Renal pelvis (tissue), 4 donors: ENCODE results near the gene TXNRD1. TPM values are rescaled to one million over a fixed set of nuclear protein-coding genes. Genes with fewer than 3 reads are reported as not detected.
"Not testable (repeated sequence)": the region's sequence is repeated elsewhere in the genome, so short reads cannot be mapped to it uniquely, and the experiment has no call there.

Source experiments
- DNase-seq: peaks from one replicate; pipeline ENCODE4 v3.0.0-alpha.2; 2013
- polyA plus RNA-seq, 3 donors: library from polyadenylated mRNA; unstranded; fragments of 120-200 nt; gene quantifications; one replicate each; pipeline ENCODE4 v1.2.1, GENCODE V29; 2013; ENCODE audit not compliant: insufficient read length in 3 of 3

TXNRD1 gene
- polyA plus RNA-seq, 3 donors, result 60.2 to 61.5 (median 61.4) TPM

DNA sequence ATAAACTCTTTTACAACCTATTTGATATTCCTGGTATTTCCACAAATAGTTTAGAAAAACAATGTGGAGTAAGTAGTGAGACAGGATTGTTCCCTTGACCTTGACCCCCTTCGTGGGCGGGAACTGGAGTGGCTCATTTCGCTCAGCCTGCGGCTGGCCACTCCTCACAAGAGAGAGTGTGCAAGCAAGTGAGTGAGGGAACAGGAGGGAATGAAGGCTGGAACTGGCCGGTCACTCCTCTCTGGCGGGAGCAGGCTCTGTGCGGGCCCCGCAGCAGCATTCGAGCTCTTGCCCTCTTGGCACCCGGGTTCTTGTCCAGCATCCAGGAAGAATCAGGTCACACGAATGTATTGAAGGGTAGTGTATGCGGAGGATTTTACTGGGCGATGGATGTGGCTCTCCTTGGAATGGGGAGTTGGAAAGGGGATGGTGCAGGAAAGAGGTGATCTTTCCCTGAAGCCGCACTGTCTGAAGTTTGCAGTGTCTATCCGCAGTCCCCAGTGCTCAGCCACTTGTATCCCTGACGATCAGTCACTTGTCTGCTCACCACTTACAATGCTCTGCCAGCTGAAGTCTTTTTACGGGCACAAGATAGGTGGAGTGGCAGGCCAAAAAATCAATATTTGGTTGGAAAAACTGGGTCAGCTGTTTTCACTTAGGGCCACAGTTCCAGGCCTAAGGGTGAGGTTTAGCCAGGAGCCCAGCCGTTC is 28.0 kb upstream of the TXNRD1 start:
- no peak for DNase-seq

DNA sequence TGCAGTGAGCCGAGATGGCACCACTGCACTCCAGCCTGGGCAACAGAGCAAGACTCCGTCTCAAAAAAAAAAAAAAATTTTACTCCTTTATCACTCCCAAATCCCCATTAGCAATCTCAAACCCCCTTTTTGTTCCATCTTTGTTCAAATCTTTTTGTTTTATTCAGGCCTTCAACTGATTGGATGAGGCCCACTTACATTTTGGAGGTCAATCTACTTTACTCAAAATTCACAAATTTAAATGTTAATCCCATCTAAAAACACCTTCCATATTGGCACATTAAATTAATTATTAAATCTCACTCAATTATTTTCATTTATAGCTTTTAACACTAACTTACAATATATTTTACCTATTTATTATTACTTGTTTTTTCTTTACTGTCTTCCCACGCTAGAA is 27.0 kb upstream of the TXNRD1 start:
- no peak for DNase-seq

DNA sequence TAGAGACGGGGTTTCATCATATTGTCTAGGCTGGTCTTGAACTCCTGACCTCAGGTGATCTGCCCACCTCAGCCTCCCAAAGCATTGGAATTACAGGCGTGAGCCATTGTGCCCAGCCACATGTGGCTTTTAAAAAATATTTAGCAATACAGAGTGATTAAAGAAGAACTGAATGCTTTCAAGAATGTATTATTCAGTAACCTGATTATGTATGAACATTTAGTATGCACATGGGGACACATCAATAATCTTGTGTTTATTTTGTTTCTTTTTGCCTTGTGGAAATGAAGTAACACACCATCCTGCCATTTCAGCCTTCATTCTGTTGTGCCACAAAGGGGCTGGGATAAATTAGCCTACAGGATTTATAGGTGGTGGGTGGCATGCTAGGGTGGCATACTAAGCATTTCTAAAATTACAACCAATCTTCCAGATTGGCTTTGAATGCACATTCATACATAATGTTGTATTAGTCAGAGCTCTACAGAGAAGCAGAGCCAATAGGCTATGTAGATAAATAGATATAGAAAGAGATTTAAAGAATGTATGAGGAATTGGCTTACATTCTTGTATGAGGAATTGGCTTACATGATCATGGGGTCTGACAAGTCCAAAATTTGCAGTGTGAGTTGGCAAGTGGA is 25.5 kb upstream of the TXNRD1 start:
- DNase-seq, result no peak

DNA sequence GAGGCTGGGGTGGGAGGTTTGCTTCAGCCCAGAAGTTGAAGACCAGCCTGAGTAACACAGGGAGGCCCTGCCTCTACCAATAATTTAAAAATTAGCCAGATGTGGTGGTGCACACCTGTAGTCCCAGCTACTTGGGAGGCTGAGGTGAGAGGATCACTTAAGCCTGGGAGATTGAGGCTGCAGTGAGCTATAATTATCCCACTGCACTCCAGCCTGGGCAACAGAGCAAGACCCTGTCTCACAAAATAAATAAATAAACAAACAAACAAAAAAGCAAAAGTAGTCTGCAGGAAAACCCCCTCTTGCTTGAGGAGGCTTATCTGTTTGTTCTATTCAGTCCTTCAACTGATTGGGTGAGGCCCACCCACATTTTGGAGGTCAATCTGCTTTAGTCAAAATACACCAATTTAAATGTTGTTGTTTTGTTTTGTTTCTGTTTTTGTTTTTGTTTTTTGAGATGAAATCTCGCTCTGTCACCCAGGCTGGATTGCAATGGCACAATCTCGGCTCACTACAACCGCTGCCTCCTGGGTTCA is 24.9 kb upstream of the TXNRD1 start:
- DNase-seq, result no peak

DNA sequence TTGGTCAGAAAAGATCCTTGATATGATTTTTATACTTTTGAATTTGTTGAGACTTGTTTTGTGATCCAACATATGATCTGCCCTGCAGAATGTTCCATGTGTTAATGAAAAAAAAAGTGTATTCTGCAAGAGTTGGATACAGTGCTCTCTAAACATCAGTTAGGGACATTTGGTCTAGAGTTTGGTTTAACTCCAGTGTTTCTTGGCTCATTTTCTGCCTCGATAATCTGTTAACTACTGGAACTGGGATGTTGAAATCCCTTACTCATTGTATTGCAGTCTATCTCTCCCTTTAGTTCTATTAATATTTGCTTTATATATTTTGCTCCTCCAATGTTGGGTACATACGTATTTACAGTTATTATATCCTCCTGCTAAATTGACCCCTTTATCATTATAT is 18.3 kb upstream of the TXNRD1 start:
- no peak for DNase-seq

DNA sequence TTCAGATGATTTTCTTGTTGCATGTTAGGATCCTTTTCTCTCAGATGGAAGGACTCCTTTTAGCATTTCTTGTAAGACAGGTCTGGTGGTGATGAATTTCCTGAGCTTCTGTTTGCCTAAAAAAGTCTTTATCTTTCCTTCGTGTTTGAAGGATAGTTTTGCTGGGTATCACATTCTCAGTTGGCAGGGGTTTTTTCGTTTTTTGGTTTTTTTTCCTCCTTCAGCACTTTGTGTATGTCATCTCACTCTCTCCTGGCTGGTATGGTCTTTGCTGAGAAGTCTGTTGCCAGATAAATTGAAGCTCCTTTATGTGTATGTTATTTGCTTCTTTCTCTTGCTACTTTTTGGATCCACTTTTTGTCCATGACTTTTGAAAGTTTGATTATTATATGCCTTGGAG is 15.6 kb upstream of the TXNRD1 start:
- no peak for DNase-seq

DNA sequence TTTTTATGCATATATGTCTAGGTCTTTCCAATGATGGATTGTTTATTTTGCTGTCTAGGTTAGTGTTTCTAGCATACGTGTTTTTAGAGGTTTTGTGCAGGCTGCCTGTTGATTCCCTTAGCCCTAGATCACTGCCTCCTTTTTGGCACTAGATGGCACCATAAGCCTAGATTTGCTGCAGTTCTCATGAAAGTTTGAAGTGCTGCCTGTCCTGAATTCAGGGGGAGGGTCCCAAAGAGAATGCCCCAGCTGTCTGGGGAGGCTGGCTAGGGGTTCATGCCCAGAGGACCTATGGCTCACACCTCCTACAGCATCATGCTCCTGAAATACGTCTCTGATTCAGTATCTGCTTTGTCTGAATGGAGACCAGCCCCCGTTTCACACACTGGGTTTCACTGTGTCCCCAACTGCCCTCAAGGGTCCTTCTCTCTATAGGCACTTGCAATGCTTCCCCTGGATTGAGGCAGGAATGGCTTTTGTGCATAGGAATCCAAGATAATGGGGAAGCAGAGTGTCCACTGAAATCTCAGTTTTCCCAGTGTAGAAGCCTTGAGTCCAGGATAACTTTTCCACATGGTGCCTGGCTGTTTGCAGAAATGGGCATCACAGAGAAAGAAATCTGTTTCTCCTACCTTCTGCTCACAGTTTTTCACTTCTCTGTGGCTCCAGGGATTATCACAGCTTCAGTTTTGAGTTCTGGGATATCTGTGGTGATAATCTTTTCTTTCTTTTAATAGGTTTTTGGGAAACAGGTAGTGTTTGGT is 14.2 kb upstream of the TXNRD1 start:
- no peak for DNase-seq

DNA sequence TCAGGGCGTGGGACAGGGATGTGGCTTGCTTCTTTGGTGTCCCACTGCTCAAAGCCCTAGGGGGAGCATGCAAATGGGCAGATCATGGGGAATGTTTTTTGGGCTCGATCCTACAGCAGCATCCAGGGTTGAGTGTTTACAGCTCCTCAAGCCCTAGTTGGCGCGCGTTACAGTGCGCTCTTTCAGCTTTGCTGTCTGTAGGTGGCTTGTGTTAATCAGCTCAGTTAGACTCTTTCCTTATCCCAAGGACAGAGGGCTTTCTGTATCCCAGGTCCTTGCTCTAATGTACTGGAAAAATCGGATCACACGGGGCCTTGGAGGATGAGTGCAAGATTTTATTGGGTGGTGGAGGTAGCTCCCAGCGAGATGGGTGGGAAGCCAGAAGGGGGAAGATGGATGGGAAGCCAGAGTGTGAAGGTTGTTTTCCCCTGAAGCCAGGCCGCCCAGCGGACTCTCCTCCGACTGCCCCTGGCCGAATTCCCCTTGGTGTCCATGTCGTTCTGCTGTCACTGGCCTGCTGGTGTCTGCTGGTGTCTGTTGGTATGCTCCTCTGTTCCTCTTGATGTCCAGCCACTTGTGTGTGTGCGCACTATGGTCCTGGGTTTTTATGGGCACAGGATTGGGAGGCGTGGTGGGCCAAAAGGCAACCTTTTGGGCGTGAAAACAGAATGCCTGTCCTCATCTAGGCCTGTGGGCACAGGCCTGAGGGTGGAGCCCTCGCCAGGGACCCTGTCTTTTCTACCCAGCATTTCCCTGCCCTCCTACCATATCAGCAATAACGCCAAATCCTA is 10.7 kb upstream of the TXNRD1 start:
- DNase-seq, result no peak

DNA sequence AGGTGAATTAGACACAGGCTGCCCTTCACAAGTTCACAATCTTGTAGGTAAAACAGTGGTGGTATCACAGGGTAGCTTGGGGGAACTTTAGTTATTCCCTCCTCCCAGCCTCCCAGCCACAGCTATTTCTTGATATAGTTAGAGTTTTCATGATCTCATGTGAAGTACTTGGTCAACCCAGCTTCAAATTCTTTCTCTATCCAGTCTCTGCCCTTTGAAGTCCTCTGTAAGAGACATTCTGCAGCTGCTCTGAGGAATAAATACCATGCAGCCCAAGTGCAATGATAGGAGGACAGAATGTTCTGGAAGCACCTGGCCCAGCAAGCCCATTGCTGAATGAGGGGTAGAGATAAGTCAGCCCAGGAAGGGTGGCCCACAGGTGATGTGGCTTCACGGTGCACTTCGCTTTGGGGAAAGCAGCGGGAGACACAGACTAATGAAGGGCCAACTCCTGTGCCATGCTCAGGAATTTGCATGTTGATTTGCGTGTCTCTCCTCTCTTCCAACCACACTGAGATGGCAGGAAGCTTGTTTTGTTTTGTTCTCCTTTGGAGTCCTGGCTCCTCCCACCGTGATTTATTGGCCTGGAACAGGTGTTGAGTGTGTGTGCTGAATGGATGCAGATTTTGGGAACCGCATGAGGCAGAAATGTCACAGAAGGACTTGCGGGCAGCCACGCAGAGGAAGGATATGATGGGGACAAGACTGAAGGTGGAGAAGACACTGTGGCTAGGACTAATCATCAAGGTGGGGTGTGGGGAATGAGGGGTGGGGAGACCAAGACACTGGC is 8.0 kb upstream of the TXNRD1 start:
- no peak for DNase-seq

DNA sequence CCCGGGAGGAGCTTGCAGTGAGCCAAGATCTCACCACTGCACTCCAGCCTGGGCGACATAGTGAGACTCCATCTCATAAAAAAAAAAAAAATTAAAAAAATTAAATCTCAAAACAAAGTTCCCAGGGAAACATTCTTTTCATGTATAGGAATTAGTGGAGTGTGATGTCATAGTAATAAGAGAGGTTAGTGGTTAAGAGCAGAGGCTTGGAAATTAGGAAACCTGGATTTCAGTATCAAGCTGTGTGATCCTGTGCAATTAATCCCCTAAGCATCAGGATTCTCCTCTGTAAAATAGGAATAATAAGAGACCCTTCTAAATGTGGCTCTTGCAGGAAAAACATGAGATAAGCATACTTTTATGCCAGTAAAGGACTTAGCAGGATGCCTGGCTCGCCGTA is 3.1 kb upstream of the TXNRD1 start:
- DNase-seq, result no peak

DNA sequence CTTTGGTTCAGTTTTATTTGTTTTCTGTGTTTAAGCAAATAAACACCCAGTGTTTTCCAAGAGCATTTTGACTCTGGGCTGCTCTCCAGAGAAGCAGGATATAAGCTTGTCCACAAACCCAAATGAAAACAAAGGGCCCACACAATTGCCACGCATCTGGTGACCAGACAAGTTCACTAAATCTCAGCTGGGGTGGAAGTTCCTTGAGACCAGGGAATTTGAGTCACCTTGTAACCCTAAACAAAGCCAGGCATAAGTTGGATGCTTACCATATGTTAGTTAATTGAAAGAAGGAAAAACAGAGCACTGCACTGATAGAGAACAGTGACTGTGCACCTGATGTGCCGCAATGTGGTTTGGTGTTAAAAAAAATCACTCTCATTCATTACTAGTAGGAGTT is 1.6 kb upstream of the TXNRD1 start:
- DNase-seq, result no peak

DNA sequence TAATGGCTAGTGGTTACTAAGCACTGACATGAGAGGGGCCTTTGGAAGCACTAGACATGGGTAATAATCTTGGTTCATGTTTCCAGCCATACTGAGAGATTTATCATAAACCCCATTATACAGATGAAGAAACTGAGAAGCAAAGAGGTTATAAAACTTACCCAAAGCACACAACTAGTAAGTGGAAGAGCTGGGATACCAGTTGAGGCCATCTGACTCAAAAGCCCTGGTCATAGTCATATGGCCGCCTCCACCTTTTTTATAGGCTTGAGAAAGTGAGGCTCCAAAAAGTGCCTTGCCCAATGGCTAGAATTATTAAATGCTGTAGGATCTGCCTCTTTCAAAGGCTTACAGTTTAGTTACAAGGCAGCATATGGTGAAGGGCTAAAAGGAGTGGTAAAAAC is 944 bp downstream of the TXNRD1 start:
- no peak for DNase-seq

DNA sequence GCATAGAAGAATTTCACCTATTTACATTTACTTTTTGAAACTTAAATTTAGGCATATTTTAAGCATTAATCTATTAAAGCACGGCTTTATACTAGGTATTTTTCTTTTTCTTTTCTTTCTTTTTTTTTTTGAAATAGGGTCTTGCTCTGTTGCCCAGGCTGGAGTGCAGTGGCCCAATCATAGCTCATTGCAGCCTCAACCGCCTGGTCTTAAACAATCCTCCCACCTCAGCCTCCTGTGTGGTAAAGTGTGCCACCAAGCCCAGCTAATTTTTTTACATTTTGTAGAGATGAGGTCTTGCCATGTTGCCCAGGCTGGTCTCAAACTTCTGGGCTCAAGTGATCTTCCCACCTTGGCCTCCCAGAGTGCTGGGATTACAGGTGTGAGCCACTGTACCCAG is 2.9 kb downstream of the TXNRD1 start:
- DNase-seq, result not testable (repeated sequence)

DNA sequence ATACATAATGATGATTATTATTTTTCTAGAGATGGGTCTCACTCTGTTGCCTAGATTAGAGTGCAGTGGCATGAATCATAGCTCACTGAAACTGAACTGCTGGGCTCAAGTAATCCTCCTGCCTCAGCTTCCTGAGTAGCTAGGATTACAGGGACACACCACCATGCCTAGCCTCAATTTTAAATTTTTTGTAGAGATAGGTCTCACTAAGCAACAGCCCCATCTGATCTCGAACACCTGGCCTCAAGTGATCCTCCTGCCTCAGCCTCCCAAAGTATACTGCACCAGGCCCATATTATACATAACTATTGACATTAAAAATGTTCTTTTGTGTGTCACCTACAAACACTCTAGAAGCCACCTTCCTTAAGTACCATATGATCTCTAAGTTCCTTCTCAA is 3.4 kb downstream of the TXNRD1 start:
- no peak for DNase-seq

DNA sequence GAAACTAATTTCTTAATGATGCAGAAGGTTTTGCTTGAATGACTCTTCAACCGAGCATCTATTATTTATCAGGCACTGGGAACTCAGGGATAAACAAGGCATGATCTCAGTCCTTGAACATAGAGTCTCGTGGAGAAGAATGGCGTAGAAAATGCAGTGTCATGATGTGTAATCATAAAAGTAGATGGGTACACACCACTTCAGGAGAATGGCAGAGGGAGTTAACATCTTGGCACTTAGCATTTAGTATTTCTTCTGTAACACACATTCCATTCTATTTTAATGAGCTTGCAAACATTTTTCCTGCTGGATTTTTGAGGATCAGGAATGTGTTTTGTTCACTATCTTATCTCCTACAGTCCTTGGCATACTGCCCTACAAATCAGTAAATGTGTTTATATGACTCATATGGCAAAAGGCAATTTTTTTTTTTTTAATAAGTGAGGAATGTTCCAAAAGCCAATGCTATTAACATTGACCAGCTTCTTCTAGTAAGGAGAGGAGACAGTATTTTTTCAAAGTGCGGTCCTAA is 3.8 kb downstream of the TXNRD1 start:
- DNase-seq, result no peak

DNA sequence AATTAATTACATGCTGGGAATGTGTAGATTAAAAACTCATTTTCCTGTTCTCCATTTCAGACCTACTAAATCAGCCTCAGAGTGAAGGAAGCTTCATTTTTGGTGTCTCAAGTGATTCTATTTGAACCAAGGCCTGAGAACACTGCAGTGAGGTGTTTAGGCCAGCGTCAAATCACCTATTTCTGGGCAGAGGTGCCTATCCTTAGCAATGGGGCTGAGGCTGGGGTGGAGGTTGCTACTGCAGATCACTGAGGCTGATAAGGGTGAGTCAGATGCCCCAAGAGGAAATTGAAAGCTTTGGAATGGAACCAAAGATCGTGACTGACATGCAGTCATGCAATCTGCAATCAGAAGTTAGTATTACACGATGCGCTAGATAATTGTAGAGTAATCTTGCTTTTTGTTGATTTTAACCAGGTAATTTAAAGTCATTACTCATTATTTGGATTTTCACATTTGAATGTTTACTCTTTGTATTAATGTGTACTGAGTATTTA is 4.4 kb downstream of the TXNRD1 start:
- DNase-seq, result no peak

DNA sequence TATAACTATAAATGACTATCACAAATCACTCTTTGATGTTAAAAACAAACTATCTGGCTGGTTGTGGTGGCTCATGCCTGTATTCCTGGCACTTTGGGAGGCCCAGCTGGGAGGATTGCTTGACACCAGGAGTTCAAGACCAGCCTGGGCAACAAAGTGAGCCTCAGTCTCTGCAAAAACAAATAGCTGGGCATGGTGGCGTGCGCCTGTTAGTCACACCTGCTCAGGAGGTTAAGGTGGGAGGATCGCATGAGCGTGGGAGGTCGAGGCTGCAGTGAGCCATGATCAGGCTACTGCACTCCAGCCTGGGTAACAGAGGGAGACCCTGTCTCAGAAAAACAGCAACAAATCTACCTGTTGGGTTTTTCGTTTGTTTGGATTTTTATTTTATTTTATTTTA is 5.4 kb downstream of the TXNRD1 start:
- DNase-seq, result no peak

DNA sequence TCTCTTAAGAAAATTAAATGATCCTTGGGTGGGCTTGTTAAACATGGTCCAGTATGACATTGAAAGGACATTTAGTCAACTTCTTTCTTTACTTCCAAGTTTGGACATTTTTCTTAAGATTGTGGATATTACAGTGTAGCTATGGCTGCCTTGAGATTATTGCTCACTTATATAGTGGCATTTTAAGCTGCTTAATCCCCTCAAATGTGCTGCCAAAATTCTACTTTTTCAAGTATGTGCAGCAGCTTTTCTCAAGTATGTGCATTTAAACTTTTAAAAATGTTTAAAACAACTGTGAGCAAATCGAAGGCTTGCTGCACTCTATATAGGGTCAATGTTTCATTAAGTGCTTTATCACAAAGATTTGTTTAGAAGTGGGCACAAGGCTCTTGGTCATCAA is 7.4 kb downstream of the TXNRD1 start:
- DNase-seq, result no peak

DNA sequence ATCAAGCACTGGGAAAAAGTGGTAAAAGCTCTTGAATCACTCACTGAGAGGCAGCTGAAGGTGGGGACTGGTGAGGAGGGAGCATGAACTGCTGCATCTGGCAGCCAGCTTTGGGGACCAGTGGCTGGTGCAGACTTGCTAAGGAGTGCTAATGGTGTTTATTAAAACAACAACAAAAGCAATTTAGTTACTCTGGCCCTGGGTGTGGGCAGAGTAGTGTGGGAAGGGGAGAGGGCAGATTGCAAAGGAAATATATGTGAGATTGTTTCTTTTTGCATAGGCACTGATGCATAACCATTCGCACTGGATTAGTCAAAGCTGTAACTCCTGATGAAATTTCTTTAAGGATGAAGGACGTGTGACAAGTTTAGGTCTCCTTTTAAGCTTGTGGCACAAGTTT is 8.1 kb downstream of the TXNRD1 start:
- DNase-seq, result no peak

DNA sequence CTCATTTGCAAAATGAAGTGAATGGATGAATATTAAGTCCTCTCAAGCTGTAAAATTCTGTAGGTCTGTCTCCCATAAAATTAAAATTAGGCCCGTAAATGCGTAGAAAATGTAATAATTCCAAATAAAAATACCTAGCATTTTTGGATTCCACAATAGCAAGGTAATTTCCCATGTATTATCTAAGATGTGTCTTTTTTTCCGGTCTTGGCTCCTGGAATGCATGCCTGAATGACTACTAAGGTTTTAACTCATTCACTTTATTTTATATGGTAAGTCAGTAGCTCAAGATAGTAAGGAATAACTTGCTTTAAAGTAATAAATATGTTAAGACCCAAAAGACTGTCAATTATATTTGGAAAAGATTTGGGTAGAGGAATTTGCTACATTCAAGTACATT is 11.1 kb downstream of the TXNRD1 start:
- DNase-seq, result no peak
